Measurements from ENCODE around the gene ADIRF.
"Not testable (repeated sequence)": the region's sequence is repeated elsewhere in the genome, so short reads cannot be mapped to it uniquely, and the experiment has no call there.

Gene ADIRF

DNA sequence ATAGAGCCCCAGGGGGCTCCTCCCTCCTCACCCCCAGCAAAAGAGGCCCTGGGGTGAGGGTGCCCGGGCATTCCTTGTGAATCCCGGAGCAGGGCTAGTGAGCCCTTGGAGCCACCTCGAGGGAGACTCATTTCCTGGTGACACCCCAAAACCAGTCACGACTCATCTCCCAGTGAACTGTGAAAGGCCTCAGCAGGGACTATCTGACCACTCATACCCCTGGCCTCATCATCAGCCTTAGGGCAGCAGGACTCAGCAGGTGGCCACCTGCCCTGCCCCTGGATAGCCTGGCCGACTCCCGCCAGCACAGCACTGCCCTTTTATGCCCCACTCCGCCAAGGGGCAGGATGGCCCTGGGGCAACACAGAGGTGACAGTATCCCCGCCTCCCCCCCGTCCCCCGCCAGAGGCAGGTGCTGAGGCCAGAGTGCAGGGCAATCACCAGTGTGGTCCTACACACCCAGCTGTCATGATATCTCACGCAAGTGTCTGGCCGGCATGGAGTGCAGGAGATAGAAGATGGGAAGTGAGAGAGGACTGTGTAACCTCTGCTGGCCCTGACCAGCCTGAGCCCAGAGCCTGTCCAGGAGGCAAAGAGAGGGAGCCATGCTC lies 6.7 kb upstream of the ADIRF start:
- DNase-seq = no peak

DNA sequence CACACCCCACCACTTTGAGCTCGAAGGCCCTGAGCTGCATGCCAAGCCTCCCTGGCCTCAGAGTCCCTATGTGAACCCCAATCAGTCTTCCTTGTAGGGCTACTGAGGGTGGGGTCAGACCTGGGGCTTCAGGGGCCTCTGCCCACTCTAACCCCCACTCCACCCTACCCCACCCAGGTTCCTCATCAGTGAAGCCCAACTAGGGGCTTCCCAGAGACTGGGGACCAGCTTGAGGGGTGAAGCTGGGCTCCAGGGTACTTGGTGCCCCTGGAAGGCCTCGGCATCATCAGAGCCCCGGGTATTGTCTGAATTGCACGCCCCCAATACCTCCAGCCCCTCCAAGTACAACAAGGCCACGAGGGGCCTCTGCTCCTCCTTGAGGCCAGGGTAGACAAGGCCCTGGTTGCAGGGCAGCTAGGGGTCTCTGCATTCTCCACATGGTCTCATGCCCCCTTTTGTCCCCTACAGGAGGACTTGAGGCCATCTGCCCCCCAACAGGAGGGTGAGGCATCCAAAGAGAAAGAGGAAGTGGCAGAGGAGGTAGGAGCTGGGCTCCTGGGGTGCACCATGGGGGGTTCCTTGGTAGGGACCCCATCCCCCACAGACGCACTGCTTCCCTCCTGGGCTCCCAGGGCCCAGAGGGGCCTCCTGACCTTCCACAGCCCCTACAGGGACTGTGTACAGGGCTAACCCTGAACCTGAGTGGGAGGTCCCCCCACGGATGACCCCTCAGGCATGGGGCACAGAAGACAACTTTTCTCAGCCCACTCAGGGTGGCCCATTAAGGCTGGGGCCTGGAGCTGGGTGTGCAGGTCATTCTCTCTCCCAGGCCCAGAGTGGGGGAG lies 5.9 kb upstream of the ADIRF start:
- DNase-seq = no peak

DNA sequence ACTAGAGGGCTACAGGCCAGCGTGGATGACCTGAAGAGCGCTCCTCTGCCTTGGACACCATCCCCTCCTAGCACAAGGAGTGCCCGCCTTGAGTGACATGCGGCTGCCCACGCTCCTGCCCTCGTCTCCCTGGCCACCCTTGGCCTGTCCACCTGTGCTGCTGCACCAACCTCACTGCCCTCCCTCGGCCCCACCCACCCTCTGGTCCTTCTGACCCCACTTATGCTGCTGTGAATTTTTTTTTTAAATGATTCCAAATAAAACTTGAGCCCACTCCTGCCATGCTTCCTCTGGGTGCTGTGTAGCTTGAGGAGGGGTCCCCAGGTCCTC lies 5.3 kb upstream of the ADIRF start:
- no peak for DNase-seq

DNA sequence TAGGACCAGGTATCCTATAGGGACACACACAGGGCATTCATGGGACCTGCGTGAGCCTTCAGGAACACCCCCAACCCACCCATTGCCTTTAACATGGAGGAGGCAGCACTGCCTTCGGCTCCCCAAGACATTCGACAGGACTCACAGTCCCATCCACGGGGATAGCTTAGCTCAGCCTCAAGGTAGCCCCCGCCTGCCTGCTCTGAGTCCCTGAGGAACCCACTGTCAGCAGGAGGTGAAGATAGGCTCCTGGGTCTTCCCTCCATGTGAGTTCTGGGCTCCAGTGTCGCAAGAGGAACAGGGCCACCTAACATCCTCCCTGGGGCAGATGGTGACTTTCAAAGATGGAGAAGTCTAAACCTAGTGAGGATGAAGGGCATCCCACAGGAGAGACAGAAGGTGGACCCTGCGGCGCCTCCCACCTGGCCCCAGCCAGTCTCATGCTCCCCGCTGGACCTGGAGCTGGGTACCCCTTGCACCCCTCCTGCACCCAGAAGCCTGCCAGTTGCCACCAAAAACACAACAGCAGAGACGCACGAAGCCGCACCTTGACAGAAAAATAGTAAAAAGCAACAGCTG lies 4.9 kb upstream of the ADIRF start:
- DNase-seq = no peak

DNA sequence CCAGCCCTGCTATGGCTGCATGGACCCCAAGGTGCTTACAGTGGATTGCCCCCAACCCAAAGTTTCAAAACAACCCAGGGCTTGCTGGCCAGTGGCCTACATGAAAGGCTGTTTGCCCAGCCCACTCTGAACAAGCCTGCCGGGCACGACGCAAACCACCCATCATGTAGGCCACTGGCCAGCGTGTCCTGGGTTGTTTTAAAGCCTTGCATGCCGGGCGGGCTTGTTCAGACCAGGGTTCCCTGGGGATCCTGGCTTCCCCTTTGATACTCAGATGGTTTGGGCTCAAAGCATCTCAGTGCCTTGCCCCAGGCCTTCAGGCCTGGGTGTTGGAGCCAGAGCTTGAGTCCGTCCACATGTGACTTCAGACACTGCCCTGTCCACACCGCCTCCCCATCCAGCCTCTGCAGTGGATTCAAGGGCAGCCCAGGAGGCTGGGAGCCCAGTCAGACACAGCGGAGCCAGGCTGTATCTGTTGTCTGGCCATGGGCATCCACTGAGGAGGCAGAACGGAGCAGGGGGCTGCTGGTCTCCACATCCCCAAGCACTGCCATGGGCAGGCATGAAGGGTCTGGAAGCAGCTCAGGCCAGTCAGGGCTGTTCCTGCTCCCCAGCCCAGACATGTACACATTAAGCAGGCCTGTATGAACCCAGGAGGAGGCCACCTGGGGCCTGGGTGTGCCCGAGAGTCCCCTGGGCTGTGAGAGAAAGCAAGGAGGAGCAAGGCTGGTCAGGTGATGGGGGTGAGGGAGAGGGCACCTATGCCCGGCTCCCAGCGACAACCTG lies 4.0 kb upstream of the ADIRF start:
- DNase-seq = no peak

DNA sequence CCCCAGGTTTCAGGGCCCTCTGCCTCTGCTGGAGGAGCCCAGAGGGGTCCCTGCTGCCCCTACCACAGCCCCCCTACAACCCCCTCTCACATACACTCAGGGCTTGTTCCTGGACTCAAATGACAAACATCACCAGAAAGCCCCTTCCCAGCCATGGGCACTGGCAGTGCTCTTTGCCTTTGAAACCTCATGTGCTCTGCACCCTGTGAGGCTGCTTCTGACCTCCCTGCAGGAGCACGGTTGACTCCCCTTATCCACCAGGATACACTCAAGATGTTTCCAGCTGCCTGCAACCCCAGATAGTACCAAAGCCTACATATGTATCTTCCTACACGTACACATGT lies 3.5 kb upstream of the ADIRF start:
- no peak for DNase-seq

DNA sequence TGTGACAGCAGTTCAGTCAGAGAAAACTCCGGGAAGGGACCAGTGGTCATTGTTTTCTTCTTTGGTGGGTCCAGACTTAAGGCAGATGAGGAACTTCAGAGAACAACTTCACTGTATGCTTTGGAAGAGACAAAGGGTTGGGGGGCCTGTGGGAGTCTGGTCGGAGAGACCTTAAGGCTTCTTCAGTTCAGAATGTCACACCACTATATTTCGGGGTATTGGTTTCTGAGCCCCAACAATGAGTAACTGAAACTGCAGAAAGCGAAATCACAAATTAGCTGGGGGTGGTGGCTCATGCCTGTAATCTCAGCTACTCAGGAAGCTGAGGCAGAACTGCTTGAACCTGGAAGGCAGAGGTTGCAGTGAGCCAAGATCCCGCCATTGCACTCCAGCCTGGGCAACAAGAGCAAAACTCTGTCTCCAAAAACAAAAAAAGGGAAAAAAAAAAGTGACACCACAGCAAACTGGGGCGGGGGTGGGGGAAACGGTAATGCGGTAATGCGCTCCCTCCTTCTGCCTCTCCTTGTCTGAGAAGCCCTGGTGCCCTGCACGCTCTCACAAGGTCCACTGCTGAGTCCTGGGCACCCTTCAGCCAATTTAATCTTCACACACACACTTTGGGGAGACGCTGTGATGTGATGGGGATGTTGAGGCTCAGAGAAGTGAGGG lies 2.2 kb upstream of the ADIRF start:
- DNase-seq = no peak

DNA sequence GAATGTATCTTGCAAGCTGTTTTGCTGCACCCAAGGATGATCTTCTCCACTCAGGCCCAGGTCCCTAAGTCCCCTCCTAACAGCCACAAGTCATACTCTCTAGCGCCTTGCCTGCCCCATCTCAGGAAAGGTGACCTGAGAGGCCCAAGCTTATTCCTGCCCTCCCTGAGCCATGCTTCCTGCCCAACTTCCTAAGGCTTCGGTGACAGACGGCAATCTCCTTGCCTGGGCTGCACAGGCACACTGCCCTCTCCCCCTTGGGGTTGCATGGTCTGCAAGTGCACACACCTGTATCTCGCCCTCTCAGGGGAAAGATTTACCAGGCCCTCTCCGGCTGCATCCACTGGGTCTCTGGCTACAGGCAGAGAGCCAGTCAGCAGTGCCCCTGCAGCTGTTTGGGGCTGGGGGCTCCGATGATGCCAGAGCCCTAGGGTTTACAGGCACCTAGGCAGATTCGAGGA lies 771 bp upstream of the ADIRF start:
- no peak for DNase-seq

DNA sequence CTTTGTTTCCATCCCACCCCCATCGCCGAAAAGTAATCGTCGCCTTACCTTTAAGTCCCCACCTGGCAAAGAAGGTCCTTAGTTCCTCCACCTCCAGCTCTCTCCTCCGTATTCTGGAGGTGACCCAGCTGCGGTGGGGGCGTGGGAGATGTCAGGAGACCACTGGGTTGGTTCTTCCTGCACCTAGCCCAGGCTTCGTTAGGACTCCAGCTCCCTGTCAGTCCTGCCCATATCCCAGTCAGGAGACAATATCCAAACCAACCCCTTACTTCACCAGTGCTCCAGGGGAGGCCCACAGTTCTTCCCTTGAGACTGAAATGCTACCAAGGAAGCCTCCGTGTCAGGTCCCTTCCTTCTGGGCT lies 693 bp downstream of the ADIRF start:
- no peak for DNase-seq

DNA sequence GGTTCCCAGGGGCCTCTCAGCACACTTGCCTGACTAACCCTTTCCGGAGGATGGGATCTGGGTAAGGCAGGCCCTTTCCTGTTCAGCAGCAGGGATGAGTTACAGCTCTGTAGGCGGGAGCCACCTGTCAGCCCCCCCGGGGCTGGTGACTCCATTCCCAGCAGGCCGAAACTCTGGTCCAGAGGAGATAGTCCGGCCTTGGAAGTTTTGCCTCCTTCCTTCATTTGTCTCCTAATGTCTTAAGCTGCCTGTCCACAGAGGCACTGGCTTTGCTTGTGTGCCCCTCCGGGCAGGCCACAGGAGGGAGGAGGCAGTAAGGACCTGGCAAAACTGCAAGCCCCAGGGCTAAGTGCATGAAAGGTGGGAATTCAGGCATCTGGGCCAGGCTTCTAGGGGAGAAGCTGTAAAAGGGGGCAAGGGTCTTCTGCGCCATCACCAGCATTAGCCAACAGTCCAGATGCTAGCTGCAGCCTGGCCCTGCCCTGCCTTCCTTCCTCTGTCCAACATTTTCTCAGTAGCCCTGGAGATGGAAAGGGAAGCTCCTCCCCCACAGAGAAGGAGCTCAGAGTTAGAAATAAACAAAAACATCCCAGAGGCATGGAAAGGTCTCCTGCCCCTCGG lies 1.2 kb downstream of the ADIRF start:
- DNase-seq = no peak

DNA sequence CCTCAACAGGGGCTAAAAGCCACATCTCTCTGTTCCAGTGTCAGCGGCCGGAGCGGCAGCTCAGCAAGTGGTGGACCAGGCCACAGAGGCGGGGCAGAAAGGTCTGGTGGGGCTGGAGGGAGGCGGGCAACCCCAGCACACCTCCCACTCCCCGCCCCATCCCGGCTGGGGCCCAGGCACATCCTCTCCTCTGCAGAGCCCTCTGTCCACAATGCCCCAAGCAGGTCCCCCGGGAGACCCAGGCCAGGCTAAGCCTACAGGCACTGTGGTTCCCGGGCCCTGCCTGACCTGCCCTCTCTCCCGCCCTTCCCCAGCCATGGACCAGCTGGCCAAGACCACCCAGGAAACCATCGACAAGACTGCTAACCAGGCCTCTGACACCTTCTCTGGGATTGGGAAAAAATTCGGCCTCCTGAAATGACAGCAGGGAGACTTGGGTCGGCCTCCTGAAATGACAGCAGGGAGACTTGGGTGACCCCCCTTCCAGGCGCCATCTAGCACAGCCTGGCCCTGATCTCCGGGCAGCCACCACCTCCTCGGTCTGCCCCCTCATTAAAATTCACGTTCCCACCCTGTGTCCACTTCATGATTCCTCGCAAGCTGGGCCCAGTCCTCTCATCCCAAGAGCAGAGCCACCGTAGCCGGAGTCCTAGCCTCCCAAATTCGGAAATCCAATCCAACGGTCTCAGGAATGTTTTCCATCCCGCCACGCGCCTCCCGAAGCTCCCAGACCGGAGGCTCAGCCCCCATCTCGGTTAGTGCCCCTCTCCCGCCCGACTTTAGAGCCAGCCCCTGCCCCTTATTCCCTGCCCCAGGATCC lies 2.1 kb downstream of the ADIRF start:
- no peak for DNase-seq

DNA sequence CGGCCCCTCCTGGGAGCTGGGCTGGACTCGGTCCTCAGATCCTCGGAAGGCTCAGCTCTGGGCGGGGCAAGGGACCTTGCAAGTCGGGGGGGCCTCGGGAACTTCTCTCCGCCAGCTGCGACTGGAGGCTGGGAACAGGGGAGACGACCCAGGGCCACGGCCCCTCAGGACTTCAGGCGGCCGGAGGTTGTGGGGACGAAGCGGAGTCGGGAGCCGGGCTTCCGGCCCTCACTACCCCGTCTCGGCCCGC lies 2.6 kb downstream of the ADIRF start:
- no peak for DNase-seq

DNA sequence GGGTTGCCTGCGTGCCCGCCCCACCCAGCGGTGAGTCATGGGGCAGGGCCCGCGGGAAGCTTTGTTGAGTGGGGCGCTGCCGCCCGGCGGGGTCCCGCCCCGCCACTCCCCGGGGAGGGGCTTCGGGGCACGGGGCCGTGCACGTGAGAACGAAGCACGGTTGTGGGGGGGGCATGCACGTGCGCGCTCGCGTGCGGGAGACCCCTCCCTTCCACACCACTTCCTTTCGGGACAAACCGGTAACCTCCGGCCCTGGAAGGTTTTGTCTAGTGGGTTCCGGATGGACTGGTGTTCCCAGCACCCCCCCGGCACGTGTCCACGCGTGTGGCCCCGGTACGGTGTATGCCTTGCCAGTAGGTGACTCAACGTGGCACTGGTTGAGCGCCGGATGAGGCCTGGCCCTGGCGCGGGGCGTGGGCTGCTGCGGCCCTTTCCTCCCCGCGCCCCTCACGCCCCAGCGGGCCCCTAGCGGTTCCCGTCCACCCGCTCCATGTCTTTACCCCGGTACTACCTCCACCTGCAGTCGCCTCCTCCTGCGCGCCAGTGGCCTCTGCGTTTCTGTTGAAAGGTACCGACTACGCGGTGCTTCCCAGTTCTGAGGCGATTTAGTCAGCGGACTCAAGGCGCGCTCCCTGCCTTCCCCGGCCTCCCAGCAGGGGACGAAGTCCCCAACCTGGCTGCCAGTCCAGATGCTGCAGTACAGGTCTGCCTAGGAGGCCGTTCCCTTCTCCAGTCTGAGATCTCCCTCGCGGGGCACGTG lies 3.1 kb downstream of the ADIRF start:
- DNase-seq = peak in 1 of 2 experiments; percentile 33

DNA sequence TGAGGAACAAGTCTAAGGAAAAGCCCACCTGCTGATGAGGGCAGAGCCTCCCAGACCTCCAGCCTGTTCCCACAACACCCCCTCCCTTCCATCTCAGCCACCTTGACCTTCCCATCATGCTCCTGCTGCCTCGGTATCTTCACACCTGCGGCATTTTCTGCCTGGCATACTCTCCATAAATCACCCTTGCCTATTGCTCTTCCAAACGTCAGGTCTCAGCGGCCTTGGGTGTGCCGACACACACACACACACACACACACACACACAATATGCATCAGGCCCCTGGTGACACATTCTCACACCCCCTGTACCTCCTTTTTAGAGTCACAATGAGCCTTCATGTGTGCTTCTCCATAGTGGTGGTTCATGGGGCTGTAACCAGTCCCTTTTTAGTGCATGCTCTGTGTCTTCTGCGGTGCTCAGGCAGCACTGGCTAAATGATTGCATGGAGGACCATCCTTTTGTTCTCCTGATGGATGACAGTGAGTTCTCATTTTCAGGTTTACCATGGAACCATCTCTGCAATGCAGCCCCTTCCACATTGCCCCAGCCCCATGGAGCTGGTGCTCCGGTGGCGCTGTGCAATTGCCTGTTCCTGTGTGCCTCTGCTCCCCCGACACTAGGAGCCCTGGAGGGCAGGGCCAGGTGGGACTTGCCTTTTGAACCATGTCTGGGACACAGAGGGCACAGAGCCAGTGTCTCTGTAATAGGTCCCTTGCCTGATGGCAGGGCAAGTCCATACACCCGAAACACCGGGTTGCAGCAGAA lies 4.5 kb downstream of the ADIRF start:
- no peak for DNase-seq

DNA sequence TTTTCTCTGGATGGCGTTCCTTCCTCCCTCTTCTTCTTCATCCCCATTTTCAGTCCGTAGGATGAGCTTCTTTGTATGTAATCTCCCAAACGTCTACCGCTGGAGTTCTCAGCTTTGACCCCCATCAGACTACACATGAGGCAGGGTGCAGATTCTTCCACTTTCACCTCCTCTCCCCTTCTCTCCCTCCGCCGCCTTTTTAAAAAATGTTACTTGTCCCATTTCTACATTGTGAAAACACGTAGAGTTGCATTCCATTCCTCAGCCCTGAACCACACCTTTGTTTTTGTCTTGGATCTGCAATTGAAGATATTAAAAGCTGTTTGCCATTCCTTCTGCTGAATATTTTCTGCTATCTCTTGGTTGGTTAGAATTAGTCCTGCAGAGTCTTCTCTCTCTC lies 6.2 kb downstream of the ADIRF start:
- no peak for DNase-seq

DNA sequence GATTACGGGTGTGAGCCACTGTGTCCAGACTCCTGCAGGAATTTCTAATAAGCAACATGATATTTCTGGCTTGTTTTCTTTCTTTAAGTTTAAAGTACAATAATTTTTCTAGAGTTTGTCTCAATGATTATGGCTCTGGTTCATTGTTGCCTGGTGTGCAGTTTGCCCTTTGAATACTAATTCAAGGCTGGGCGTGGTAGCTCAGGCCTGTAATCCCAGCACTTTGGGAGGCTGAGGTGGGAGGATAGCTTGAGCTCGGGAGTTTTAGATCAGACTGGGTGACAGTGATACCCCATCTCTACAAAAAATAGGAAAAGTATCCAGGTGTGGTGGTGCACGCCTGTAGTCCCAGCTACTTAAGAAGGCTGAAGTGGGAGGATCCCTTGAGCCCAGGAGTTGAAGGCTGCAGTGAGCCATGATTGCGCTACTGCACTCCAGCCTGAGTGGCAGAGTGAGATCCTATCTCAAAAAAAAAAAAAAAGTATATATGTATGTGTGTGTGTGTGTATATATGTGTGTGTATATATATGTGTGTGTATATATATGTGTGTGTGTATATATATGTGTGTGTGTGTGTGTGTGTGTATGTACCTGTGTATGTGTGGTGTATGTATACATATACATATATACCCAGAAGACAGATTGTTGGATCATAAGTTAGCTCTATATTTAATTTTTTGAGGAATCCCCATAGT lies 8.2 kb downstream of the ADIRF start:
- DNase-seq = no peak

DNA sequence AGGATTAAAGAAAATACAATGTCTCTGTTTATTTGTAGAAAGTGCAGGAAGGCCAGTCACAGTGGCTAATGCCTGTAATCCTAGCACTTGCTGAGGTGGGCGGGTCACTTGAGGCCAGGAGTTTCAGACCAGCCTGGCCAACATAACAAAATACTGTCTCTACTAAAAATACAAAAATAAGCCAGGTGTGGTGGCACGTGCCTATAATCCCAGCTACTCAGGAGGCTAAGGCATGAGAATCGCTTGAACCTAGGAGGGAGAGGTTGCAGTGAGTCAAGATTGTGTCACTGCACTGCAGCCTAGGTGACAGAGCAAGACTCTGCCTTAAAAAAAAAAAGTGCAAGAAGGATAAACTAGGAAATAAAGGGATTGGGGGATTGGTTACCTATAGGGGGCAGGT lies 10.2 kb downstream of the ADIRF start:
- not testable (repeated sequence) for DNase-seq

DNA sequence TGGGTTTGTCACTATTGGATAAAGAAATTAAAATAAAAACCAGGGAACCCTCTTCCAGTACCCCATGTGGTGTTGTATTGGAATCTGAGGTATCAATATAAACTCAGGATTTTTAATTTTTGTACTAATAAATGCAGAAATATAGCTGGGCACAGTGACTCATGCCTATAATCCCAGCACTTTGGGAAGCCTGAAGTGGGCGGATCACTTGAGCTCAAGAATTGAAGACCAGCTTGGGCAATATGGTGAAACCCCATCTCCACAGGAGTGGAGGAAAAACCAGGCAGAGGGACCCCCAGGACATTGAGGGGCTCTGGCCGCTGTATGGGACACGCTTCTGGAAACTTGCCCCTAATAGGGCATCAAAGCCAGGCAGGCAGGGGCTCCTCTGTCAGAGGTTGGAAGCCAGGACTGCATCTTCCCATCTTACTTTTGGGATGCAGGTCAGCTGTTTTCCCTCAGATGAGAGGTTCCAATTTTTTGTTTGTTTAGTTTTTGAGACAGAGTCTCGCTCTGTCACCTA lies 11.1 kb downstream of the ADIRF start:
- no peak for DNase-seq

DNA sequence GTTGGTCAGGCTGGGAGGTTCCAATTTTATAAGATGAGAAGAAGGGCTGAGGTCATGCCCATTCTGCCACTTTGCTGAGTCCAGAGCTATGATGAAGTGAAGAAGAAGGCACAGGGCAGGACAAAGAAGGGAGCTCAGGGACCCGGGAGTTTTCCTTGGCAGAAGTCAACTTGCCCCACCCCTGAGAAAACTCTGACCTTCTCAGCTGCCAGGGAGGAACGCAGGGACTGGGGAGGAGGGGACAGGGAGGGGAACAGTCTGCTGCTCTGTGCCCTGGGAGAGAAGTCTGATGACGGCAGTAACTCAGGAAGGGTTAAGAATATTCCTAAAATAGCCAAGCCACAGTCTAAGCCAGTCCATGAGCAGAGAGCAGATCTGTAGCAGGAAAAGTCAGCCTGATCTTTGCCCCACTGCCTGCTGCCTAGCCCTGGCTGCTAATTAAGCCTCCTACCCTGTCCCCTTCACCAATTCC lies 11.7 kb downstream of the ADIRF start:
- no peak for DNase-seq

DNA sequence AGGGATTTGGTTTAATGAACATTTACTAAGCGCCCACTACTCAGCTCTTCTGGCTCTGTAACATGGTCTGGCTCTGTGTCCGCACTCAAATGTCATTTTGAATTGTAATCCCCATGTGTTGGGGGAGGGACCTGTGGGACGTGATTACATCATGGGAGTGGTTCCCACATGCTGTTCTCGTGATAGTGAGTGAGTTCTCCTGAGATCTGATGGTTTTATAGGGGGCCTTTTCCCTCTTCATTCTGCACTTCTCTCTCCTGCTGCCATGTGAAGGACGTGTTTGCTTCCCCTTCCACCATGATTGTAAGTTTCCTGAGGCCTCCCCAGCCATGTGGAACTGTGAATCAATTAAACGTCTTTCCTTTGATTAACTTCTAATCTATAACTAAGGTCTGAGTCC lies 12.7 kb downstream of the ADIRF start:
- not testable (repeated sequence) for DNase-seq
